Mesothelial cell of epicardium (in vitro differentiated cells): ENCODE results near the gene RRM1. TPM values are rescaled to one million over a fixed set of nuclear protein-coding genes. Genes with fewer than 3 reads are reported as not detected.
A peak's percentile ranks its signal among the peaks of the same experiment; 100 is the strongest.

ENCODE experiments used
- DNase-seq, 2 experiments: peaks; one replicate each; pipeline ENCODE4 v3.0.0; 2021; ENCODE audit warnings: low spot score in 2 of 2; ENCODE audit not compliant: unreplicated experiment in 2 of 2
- H3K27ac Mint-ChIP-seq: 2 replicates; pipeline ENCODE4 v1.8.0; 2021; ENCODE audit warnings: mixed read lengths
- H3K27me3 Mint-ChIP-seq: 2 replicates; pipeline ENCODE4 v1.8.0; 2021; ENCODE audit warnings: low read depth, mixed read lengths
- H3K36me3 Mint-ChIP-seq: 2 replicates; pipeline ENCODE4 v1.8.0; 2021; ENCODE audit warnings: mixed read lengths
- H3K4me1 Mint-ChIP-seq: 2 replicates; pipeline ENCODE4 v1.8.0; 2021; ENCODE audit warnings: mixed read lengths
- H3K4me3 Mint-ChIP-seq: 2 replicates; pipeline ENCODE4 v1.8.0; 2021; ENCODE audit warnings: mild to moderate bottlenecking, moderate library complexity, mixed read lengths
- H3K9me3 Mint-ChIP-seq: 2 replicates; pipeline ENCODE4 v1.8.0; 2021; ENCODE audit warnings: mixed read lengths
- CTCF ChIP-seq: fragments of 200-600 bp; sonication (generic); IDR thresholded peaks from one replicate; pipeline ENCODE4 v1.5.0; 2021; ENCODE audit warnings: antibody characterized with exemption; ENCODE audit not compliant: unreplicated experiment
- total RNA-seq: library from RNA; stranded (reverse); gene quantifications from 3 replicates; pipeline ENCODE4 v1.2.1, GENCODE V29; 2021

RRM1 gene
- total RNA-seq, 1 donor from 2014 or later, result 58.6 TPM

GRCh38 chr11:4180441-4181183 lies 86.0 kb downstream of the RRM1 start:
- no peak for TF ChIP-seq CTCF
- Mint-ChIP-seq H3K9me3 (peaks cover 12% of the 10 kb centered on the region), H3K27me3 (no peaks in the 10 kb centered on the region), H3K4me3 (no peak overlapping the region), H3K27ac (no peak overlapping the region), H3K4me1 (peaks cover 2% of the 10 kb centered on the region), H3K36me3 (peaks cover 7% of the 10 kb centered on the region)
- no peak for DNase-seq

GRCh38 chr11:4181782-4182721 lies 87.5 kb downstream of the RRM1 start:
- Mint-ChIP-seq H3K4me3 (no peak overlapping the region), H3K27ac (no peak overlapping the region), H3K27me3 (no peaks in the 10 kb centered on the region), H3K9me3 (peaks cover 3% of the 10 kb centered on the region), H3K4me1 (no peaks in the 10 kb centered on the region), H3K36me3 (no peaks in the 10 kb centered on the region)
- DNase-seq, result peak in 1 of 2 experiments; percentile 50
- peak; percentile 46 for TF ChIP-seq CTCF

- peaks cover 4% of the 10 kb centered on the region for H3K4me1 Mint-ChIP-seq
- no peaks in the 10 kb centered on the region for H3K9me3 Mint-ChIP-seq
- H3K36me3 Mint-ChIP-seq, result no peaks in the 10 kb centered on the region
- H3K27ac Mint-ChIP-seq, result no peak overlapping the region
- no peak for DNase-seq
- no peaks in the 10 kb centered on the region for H3K27me3 Mint-ChIP-seq
- H3K4me3 Mint-ChIP-seq, result no peak overlapping the region
- no peak for TF ChIP-seq CTCF
Measured at GRCh38 chr11:4183410-4184057, 88.9 kb downstream of the RRM1 start.

GRCh38 chr11:4184163-4184916 lies 89.7 kb downstream of the RRM1 start:
- Mint-ChIP-seq H3K36me3 (no peaks in the 10 kb centered on the region), H3K4me1 (peaks cover 4% of the 10 kb centered on the region), H3K9me3 (no peaks in the 10 kb centered on the region), H3K27ac (no peak overlapping the region), H3K4me3 (no peak overlapping the region), H3K27me3 (no peaks in the 10 kb centered on the region)
- no peak for TF ChIP-seq CTCF
- DNase-seq, result no peak

- H3K27ac Mint-ChIP-seq, result no peak overlapping the region
- no peaks in the 10 kb centered on the region for H3K36me3 Mint-ChIP-seq
- H3K27me3 Mint-ChIP-seq, result no peaks in the 10 kb centered on the region
- TF ChIP-seq CTCF, result no peak
- no peaks in the 10 kb centered on the region for H3K9me3 Mint-ChIP-seq
- peaks cover 4% of the 10 kb centered on the region for H3K4me1 Mint-ChIP-seq
- H3K4me3 Mint-ChIP-seq, result no peak overlapping the region
- no peak for DNase-seq
Measured at GRCh38 chr11:4185561-4185960, 91.0 kb downstream of the RRM1 start.
